ENCODE data around the gene MRPL17.

DNA sequence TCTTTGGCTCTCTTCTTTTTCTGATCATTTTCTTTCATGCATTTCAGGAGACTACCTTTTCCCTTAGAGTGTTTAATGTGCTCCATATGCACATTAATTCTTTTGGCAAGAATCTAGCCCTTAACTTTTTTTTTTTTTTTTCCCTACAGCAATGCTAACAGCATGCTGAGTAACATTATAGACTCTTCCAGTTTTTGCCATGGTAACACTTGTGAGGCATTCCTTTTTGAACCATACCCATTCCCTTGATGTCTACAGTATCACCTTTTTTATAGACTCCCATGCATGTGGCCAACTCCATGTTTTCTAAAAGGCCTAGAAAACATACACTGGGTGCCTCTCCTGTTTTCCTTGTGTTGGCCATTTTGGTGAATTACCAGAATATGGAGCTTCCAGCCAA is 2.9 kb upstream of the MRPL17 start:
- TF ChIP-seq, protein P1, sequence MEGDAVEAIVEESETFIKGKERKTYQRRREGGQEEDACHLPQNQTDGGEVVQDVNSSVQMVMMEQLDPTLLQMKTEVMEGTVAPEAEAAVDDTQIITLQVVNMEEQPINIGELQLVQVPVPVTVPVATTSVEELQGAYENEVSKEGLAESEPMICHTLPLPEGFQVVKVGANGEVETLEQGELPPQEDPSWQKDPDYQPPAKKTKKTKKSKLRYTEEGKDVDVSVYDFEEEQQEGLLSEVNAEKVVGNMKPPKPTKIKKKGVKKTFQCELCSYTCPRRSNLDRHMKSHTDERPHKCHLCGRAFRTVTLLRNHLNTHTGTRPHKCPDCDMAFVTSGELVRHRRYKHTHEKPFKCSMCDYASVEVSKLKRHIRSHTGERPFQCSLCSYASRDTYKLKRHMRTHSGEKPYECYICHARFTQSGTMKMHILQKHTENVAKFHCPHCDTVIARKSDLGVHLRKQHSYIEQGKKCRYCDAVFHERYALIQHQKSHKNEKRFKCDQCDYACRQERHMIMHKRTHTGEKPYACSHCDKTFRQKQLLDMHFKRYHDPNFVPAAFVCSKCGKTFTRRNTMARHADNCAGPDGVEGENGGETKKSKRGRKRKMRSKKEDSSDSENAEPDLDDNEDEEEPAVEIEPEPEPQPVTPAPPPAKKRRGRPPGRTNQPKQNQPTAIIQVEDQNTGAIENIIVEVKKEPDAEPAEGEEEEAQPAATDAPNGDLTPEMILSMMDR (IDR thresholded peaks at IDR 0.05), result no peak
- no peak for TF ChIP-seq POLR2A (IDR thresholded peaks at IDR 0.05)

All from testis (tissue), 2 donors.